Loucy (cell line): Measurements from ENCODE around the gene SLC30A2.

Source experiments
- CTCF ChIP-seq: fragments of 200-600 bp; sonication (generic); conservative IDR thresholded peaks from 2 replicates; pipeline ENCODE4 v1.5.1; 2014; ENCODE audit warnings: mild to moderate bottlenecking, antibody characterized with exemption, low read length
- EZH2phosphoT487 ChIP-seq: fragments of 200-600 bp; IDR thresholded peaks from 2 replicates; pipeline ENCODE4 v1.6.1; 2018; ENCODE audit warnings: antibody characterized with exemption, mild to moderate bottlenecking, moderate library complexity, borderline replicate concordance

GRCh38 chr1:26050248-26050640 is 4.3 kb upstream of the SLC30A2 start:
- TF ChIP-seq CTCF (no peak), EZH2phosphoT487 (no peak)
